ENCODE measurements around the gene PPP2R5D.

Gene PPP2R5D

GRCh38 chr6:42960243-42961019 lies 23.9 kb upstream of the PPP2R5D start, which contains the start of gene GNMT:
Gene GNMT, plus strand, starts transcription at chr6:42960754. Its CDS starts 14 bp downstream, at chr6:42960768.
- Histone ChIP-seq H4K91ac (ENCODE audit: low read depth, low read length, poor library complexity) (no peak within 1 kb of the TSS), H3K4ac (ENCODE audit: low read length) (no peak within 1 kb of the TSS), H3K23ac (ENCODE audit: low read depth, low read length, poor library complexity) (peak within 1 kb of the TSS; percentile 69), H2BK12ac (ENCODE audit: low read length) (no peak within 1 kb of the TSS), H2BK120ac (ENCODE audit: low read depth, low read length) (no peak within 1 kb of the TSS), H2AFZ (ENCODE audit: low read length) (no peak within 1 kb of the TSS), H3K18ac (ENCODE audit: low read length) (peak within 1 kb of the TSS; percentile 61), H3K9ac (ENCODE audit: low read depth, low read length, poor library complexity) (peak within 1 kb of the TSS; percentile 71), H4K8ac (ENCODE audit: low read depth, low read length) (no peak within 1 kb of the TSS), H3K4me2 (ENCODE audit: insufficient read depth, low read length, poor library complexity, severe bottlenecking) (peak within 1 kb of the TSS; percentile 91), H2BK5ac (ENCODE audit: low read length) (no peak within 1 kb of the TSS), H3K4me3 (ENCODE audit: low read length in 2 of 2) (peak within 1 kb of the TSS in 1 of 2 donors; percentile 83), H3K9me3 (replicated peaks in 1 of 2; ENCODE audit: control insufficient read depth in 2 of 2, insufficient read depth in 1 of 2, low read depth in 1 of 2, low read length in 2 of 2) (peaks cover 0 to 3% of the 10 kb centered on the region in 2 donors), H3K4me1 (ENCODE audit: control insufficient read depth in 2 of 2, insufficient read depth in 1 of 2, low read depth in 1 of 2, low read length in 2 of 2) (peaks cover 0 to 11% of the 10 kb centered on the region in 2 donors), H2AK5ac (ENCODE audit: low read depth, low read length) (peak within 1 kb of the TSS; percentile 82), H3K79me1 (ENCODE audit: low read depth, low read length) (no peaks in the 10 kb centered on the region), H3K27me3 (ENCODE audit: control insufficient read depth in 3 of 3, insufficient read depth in 3 of 3, low read depth in 1 of 3, low read length in 3 of 3) (peaks cover 0 to 23% (median 0%) of the 10 kb centered on the region in 3 experiments), H3K36me3 (replicated peaks in 1 of 2; ENCODE audit: control insufficient read depth in 2 of 2, insufficient read depth in 2 of 2, low read length in 2 of 2) (peaks cover 2 to 24% of the 10 kb centered on the region in 2 donors), H3K27ac (replicated peaks; ENCODE audit: low read length) (no peak within 1 kb of the TSS), H3K14ac (ENCODE audit: low read length) (no peak within 1 kb of the TSS), H2BK15ac (ENCODE audit: low read length) (peak within 1 kb of the TSS; percentile 21)
- DNase-seq (ENCODE audit: low spot score) = peak; percentile 42
- WGBS, 2 donors (ENCODE audit: extremely low coverage in 2 of 2, insufficient read length in 2 of 2, insufficient replicate concordance in 1 of 2) = no CpG with 5 or more reads among the region's 62 CpGs

DNA sequence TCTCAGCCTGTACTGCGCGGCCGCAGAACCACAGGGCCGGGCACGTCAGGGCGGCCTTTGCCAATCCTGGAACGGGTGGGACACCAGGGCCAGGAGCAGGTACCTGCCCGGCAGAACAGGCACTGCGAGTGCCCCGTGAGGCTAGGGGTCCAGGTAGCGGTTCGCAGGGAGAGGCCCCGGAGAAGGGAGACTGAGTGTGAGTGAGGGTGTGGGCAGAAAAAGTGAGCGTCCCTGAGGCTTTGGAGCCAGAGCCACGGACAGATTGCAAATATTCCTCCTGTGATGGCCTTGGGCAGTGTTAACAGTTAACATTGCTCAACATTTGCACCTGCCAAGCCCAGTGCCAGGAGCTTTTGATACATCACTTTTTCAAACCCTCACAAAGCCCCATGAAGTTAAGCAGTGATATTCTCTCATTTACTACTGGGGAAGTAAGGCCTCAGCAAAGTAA lies 23.3 kb upstream of the PPP2R5D start:
- Histone ChIP-seq H2BK15ac (ENCODE audit: low read length) (peak overlapping the region; percentile 21), H3K4me2 (ENCODE audit: insufficient read depth, low read length, poor library complexity, severe bottlenecking) (peak overlapping the region; percentile 91), H4K91ac (ENCODE audit: low read depth, low read length, poor library complexity) (no peak overlapping the region), H3K18ac (ENCODE audit: low read length) (peak overlapping the region; percentile 61), H4K8ac (ENCODE audit: low read depth, low read length) (no peak overlapping the region), H3K4me1 (ENCODE audit: control insufficient read depth in 2 of 2, insufficient read depth in 1 of 2, low read depth in 1 of 2, low read length in 2 of 2) (peaks cover 0 to 11% of the 10 kb centered on the region in 2 donors), H3K36me3 (replicated peaks in 1 of 2; ENCODE audit: control insufficient read depth in 2 of 2, insufficient read depth in 2 of 2, low read length in 2 of 2) (peaks cover 3 to 28% of the 10 kb centered on the region in 2 donors), H2BK12ac (ENCODE audit: low read length) (no peak overlapping the region), H3K79me1 (ENCODE audit: low read depth, low read length) (no peaks in the 10 kb centered on the region), H2AK5ac (ENCODE audit: low read depth, low read length) (peak overlapping the region; percentile 82), H3K9me3 (replicated peaks in 1 of 2; ENCODE audit: control insufficient read depth in 2 of 2, insufficient read depth in 1 of 2, low read depth in 1 of 2, low read length in 2 of 2) (peaks cover 0 to 3% of the 10 kb centered on the region in 2 donors), H3K4ac (ENCODE audit: low read length) (no peak overlapping the region), H3K14ac (ENCODE audit: low read length) (no peak overlapping the region), H3K4me3 (ENCODE audit: low read length in 2 of 2) (peak overlapping the region in 1 of 2 donors; percentile 83), H3K9ac (ENCODE audit: low read depth, low read length, poor library complexity) (peak overlapping the region; percentile 57), H3K27me3 (ENCODE audit: control insufficient read depth in 3 of 3, insufficient read depth in 3 of 3, low read depth in 1 of 3, low read length in 3 of 3) (peaks cover 0 to 23% (median 0%) of the 10 kb centered on the region in 3 experiments), H3K23ac (ENCODE audit: low read depth, low read length, poor library complexity) (peak overlapping the region; percentile 69), H2BK5ac (ENCODE audit: low read length) (no peak overlapping the region), H2BK120ac (ENCODE audit: low read depth, low read length) (no peak overlapping the region), H2AFZ (ENCODE audit: low read length) (no peak overlapping the region), H3K27ac (replicated peaks; ENCODE audit: low read length) (no peak overlapping the region)
- no peak for DNase-seq (ENCODE audit: low spot score)
- no CpG with 5 or more reads among the region's 15 CpGs for WGBS, 2 donors (ENCODE audit: extremely low coverage in 2 of 2, insufficient read length in 2 of 2, insufficient replicate concordance in 1 of 2)

DNA sequence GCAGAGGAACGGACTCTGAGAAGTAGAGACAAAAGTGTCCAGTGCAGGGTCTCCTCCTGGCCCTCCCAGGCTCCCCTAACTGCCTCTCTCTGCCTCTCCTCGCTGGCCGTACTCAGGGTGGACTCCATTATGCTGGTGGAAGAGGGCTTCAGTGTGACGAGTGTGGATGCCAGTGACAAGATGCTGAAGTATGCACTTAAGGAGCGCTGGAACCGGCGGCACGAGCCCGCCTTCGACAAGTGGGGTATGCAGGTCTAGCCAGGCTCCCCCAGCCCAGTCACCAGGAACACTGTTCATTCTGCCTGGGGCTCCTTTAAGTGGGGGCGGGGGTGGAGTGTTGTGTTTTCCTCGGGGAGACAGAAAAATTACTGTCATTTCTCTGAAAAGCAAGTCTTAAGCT lies 22.3 kb upstream of the PPP2R5D start:
- no CpG with 5 or more reads among the region's 12 CpGs for WGBS, 2 donors (ENCODE audit: extremely low coverage in 2 of 2, insufficient read length in 2 of 2, insufficient replicate concordance in 1 of 2)
- Histone ChIP-seq H2BK5ac (ENCODE audit: low read length) (no peak overlapping the region), H3K4me3 (ENCODE audit: low read length in 2 of 2) (no peak overlapping the region), H2AK5ac (ENCODE audit: low read depth, low read length) (no peak overlapping the region), H3K79me1 (ENCODE audit: low read depth, low read length) (no peaks in the 10 kb centered on the region), H3K14ac (ENCODE audit: low read length) (no peak overlapping the region), H3K4ac (ENCODE audit: low read length) (no peak overlapping the region), H4K8ac (ENCODE audit: low read depth, low read length) (no peak overlapping the region), H3K18ac (ENCODE audit: low read length) (peak overlapping the region; percentile 48), H3K9ac (ENCODE audit: low read depth, low read length, poor library complexity) (no peak overlapping the region), H2BK12ac (ENCODE audit: low read length) (no peak overlapping the region), H3K27ac (replicated peaks; ENCODE audit: low read length) (no peak overlapping the region), H2AFZ (ENCODE audit: low read length) (no peak overlapping the region), H2BK15ac (ENCODE audit: low read length) (no peak overlapping the region), H4K91ac (ENCODE audit: low read depth, low read length, poor library complexity) (no peak overlapping the region), H2BK120ac (ENCODE audit: low read depth, low read length) (no peak overlapping the region), H3K4me1 (ENCODE audit: control insufficient read depth in 2 of 2, insufficient read depth in 1 of 2, low read depth in 1 of 2, low read length in 2 of 2) (peaks cover 0 to 11% of the 10 kb centered on the region in 2 donors), H3K23ac (ENCODE audit: low read depth, low read length, poor library complexity) (peak overlapping the region; percentile 65), H3K9me3 (replicated peaks in 1 of 2; ENCODE audit: control insufficient read depth in 2 of 2, insufficient read depth in 1 of 2, low read depth in 1 of 2, low read length in 2 of 2) (peaks cover 0 to 3% of the 10 kb centered on the region in 2 donors), H3K36me3 (replicated peaks in 1 of 2; ENCODE audit: control insufficient read depth in 2 of 2, insufficient read depth in 2 of 2, low read length in 2 of 2) (peaks cover 5 to 34% of the 10 kb centered on the region in 2 donors), H3K27me3 (ENCODE audit: control insufficient read depth in 3 of 3, insufficient read depth in 3 of 3, low read depth in 1 of 3, low read length in 3 of 3) (peaks cover 0 to 23% (median 0%) of the 10 kb centered on the region in 3 experiments), H3K4me2 (ENCODE audit: insufficient read depth, low read length, poor library complexity, severe bottlenecking) (no peak overlapping the region)
- no peak for DNase-seq (ENCODE audit: low spot score)

DNA sequence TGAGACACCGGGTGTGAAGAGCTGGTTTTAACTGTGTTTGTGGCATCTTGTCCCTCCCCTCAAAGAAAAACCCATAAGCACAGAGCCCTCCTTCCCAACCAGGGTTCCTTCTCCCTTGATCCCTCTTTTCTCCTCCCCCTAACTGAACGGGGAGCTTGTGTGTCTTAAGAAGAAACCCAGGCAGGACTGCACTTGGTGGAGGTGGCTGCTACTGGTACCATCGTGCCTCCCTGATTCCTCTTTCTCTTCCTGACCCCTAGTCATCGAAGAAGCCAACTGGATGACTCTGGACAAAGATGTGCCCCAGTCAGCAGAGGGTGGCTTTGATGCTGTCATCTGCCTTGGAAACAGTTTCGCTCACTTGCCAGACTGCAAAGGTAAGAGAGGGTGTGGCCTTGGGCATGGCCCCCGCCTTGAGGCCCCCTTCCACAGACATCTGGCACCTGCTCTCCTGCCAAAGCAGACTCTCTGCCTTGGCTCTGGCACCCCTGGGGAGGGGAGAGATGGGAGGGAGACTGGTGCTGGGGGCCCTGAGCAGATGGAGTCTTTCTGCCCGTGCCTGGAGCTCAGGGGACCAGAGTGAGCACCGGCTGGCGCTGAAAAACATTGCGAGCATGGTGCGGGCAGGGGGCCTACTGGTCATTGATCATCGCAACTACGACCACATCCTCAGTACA lies 21.7 kb upstream of the PPP2R5D start:
- Histone ChIP-seq H3K4me2 (ENCODE audit: insufficient read depth, low read length, poor library complexity, severe bottlenecking) (no peak overlapping the region), H2BK5ac (ENCODE audit: low read length) (no peak overlapping the region), H3K14ac (ENCODE audit: low read length) (no peak overlapping the region), H2AFZ (ENCODE audit: low read length) (no peak overlapping the region), H3K4me1 (ENCODE audit: control insufficient read depth in 2 of 2, insufficient read depth in 1 of 2, low read depth in 1 of 2, low read length in 2 of 2) (peaks cover 0 to 11% of the 10 kb centered on the region in 2 donors), H2BK15ac (ENCODE audit: low read length) (no peak overlapping the region), H3K4ac (ENCODE audit: low read length) (no peak overlapping the region), H3K27ac (replicated peaks; ENCODE audit: low read length) (no peak overlapping the region), H2BK120ac (ENCODE audit: low read depth, low read length) (no peak overlapping the region), H3K23ac (ENCODE audit: low read depth, low read length, poor library complexity) (no peak overlapping the region), H3K18ac (ENCODE audit: low read length) (peak overlapping the region; percentile 32), H3K4me3 (ENCODE audit: low read length in 2 of 2) (no peak overlapping the region), H3K36me3 (replicated peaks in 1 of 2; ENCODE audit: control insufficient read depth in 2 of 2, insufficient read depth in 2 of 2, low read length in 2 of 2) (peaks cover 5 to 34% of the 10 kb centered on the region in 2 donors), H3K9ac (ENCODE audit: low read depth, low read length, poor library complexity) (no peak overlapping the region), H3K27me3 (ENCODE audit: control insufficient read depth in 3 of 3, insufficient read depth in 3 of 3, low read depth in 1 of 3, low read length in 3 of 3) (peaks cover 0 to 23% (median 0%) of the 10 kb centered on the region in 3 experiments), H2BK12ac (ENCODE audit: low read length) (no peak overlapping the region), H3K9me3 (replicated peaks in 1 of 2; ENCODE audit: control insufficient read depth in 2 of 2, insufficient read depth in 1 of 2, low read depth in 1 of 2, low read length in 2 of 2) (peaks cover 0 to 3% of the 10 kb centered on the region in 2 donors), H4K91ac (ENCODE audit: low read depth, low read length, poor library complexity) (no peak overlapping the region), H2AK5ac (ENCODE audit: low read depth, low read length) (no peak overlapping the region), H3K79me1 (ENCODE audit: low read depth, low read length) (no peaks in the 10 kb centered on the region), H4K8ac (ENCODE audit: low read depth, low read length) (no peak overlapping the region)
- no peak for DNase-seq (ENCODE audit: low spot score)
- WGBS, 2 donors (ENCODE audit: extremely low coverage in 2 of 2, insufficient read length in 2 of 2, insufficient replicate concordance in 1 of 2) = no CpG with 5 or more reads among the region's 13 CpGs

All from neuronal stem cell (in vitro differentiated cells).